ENCODE results near the gene SLC1A4. TPM values are rescaled to one million over a fixed set of nuclear protein-coding genes. Genes with fewer than 3 reads are reported as not detected.

The SLC1A4 gene
- total RNA-seq, 3 donors from 2014 or later, result 8.2 to 14.7 (median 8.4) TPM

GRCh38 chr2:64944484-64944883 lies 44.7 kb upstream of the SLC1A4 start:
- DNase-seq (no peak), ATAC-seq (no peak)
- intact Hi-C loops (cut with DNase I, micrococcal nuclease), result no loop called here
- Histone ChIP-seq H3K4me3 (no peak overlapping the region), H3K9me3 (no peaks in the 10 kb centered on the region), H3K4me1 (ENCODE audit: low read depth) (no peaks in the 10 kb centered on the region), H3K36me3 (ENCODE audit: low read depth) (no peaks in the 10 kb centered on the region)
- TF ChIP-seq, protein P1, sequence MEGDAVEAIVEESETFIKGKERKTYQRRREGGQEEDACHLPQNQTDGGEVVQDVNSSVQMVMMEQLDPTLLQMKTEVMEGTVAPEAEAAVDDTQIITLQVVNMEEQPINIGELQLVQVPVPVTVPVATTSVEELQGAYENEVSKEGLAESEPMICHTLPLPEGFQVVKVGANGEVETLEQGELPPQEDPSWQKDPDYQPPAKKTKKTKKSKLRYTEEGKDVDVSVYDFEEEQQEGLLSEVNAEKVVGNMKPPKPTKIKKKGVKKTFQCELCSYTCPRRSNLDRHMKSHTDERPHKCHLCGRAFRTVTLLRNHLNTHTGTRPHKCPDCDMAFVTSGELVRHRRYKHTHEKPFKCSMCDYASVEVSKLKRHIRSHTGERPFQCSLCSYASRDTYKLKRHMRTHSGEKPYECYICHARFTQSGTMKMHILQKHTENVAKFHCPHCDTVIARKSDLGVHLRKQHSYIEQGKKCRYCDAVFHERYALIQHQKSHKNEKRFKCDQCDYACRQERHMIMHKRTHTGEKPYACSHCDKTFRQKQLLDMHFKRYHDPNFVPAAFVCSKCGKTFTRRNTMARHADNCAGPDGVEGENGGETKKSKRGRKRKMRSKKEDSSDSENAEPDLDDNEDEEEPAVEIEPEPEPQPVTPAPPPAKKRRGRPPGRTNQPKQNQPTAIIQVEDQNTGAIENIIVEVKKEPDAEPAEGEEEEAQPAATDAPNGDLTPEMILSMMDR (IDR thresholded peaks at IDR 0.05), result no peak

DNA sequence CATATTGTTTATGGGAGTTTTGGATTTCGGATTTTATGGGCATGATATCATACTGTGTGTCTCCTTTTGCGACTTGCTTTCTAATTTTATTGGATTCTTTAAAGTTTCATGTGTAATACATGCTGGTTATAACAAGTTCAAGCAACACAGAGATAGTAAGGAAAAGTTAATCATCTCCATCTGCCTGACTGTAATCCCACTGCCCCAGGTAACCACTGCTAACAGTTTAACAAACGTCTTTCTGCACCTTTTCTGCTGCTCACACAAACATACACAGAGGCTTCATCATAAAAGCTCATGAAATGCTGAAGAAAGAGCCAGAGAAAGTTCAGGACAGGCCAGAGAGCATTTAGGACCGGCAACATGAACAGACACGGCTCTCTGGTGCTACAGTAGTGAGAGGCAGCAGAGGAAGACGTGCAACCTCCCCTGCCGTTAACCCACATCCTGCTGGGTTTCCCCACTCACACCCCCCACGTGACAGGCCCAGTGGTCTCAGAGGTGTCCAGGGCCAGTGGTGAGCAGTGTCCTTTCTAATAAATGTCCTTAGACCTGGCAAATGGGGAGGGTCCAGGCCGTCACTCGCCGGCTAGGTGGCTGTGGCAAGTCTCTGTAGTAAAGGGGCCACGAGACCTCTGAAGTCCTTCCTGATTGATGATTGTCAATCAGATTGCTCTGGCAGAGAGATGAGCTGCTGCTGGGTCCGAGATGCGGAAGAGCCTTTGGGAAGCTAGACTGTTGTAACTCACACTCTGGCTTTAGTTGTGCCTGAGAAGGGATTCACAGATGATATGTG lies 43.0 kb upstream of the SLC1A4 start:
- peak; percentile 63 to 80 (median 66) for DNase-seq
- no peaks in the 10 kb centered on the region for H3K36me3 ChIP-seq (ENCODE audit: low read depth)
- intact Hi-C loops (cut with DNase I, micrococcal nuclease), result no loop called here
- no peaks in the 10 kb centered on the region for H3K4me1 ChIP-seq (ENCODE audit: low read depth)
- no peaks in the 10 kb centered on the region for H3K9me3 ChIP-seq
- peak; percentile 88 for ATAC-seq
- TF ChIP-seq, protein P1 (IDR thresholded peaks at IDR 0.05), result no peak
- no peak overlapping the region for H3K4me3 ChIP-seq

DNA sequence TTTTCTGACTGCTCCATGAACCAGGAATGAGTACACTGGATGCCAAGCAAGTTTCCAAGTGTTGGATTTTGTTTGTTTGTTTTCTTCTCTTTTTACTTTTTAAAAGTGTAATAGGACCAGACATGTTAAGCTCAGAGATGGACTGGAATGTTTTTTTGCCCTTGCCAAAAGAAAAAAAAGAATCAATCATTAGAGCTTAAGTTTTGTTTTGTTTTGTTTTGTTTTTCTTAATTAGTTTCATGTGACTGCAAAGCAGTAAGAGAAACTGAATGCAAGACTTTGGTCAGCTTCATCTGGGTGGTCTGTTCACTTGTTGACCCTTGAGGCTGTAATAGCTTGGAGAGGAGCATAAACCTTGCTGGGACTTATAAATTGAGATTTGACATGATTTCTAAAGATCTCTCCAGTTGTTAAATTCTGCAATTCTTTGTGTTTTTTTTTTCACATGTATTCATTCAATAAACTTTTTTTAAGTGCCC lies 42.4 kb upstream of the SLC1A4 start:
- Histone ChIP-seq H3K4me1 (ENCODE audit: low read depth) (no peaks in the 10 kb centered on the region), H3K4me3 (no peak overlapping the region), H3K36me3 (ENCODE audit: low read depth) (no peaks in the 10 kb centered on the region), H3K9me3 (no peaks in the 10 kb centered on the region)
- DNase-seq (no peak), ATAC-seq (no peak)
- TF ChIP-seq, protein P1 (IDR thresholded peaks at IDR 0.05), result no peak
- intact Hi-C loops (cut with DNase I, micrococcal nuclease), result no loop called here

- intact Hi-C loops (cut with DNase I, micrococcal nuclease), result no loop called here
- TF ChIP-seq, protein P1 (IDR thresholded peaks at IDR 0.05), result no peak
- no peak for ATAC-seq
- Histone ChIP-seq H3K9me3 (no peaks in the 10 kb centered on the region), H3K36me3 (ENCODE audit: low read depth) (no peaks in the 10 kb centered on the region), H3K4me1 (ENCODE audit: low read depth) (no peaks in the 10 kb centered on the region), H3K4me3 (no peak overlapping the region)
- no peak for DNase-seq
Observed at GRCh38 chr2:64947885-64948284, 41.3 kb upstream of the SLC1A4 start.

DNA sequence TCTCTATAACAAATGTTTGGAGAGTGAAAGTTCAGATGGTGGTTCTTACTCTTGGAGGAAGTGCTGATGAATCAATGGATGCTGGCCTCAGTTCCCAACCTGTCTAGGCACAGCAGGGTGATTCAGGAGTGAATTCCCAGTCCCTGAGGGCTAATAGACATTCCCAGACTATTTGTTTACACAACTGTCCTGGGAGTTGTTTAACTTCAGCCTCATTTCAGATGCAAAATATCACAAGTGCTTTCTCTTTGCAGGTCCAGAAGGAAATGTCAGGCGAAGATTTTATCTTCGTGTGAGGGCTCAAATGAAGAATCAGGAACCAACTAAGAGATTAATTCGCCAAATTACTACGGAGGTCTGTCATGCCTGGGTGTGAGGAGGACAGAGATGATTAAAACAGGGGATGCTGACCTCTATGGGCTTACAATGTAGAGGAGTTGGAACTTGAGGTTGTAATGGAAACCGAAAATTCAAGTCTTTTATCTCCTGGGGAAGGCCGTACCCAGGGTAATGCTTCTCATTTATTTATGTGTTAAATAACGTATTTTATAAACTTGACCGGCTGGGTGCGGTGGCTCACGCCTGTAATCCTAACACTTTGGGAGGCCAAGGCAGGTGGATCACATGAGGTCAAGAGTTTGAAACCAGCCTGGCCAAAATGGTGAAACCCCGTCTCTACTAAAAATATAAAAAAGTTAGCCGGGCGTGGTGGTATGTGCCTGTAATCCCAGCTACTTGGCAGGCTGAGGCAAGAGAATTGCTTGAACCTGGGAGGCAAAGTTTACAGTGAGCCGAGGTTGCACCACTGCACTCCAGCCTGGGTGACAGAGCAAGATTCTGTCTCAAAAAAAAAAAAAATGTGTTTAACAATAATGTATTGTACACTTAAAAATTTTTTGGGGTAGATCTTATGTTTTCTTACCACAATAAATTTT lies 38.7 kb upstream of the SLC1A4 start:
- ATAC-seq, result no peak
- no peaks in the 10 kb centered on the region for H3K4me1 ChIP-seq (ENCODE audit: low read depth)
- no peaks in the 10 kb centered on the region for H3K9me3 ChIP-seq
- no peak overlapping the region for H3K4me3 ChIP-seq
- no peaks in the 10 kb centered on the region for H3K36me3 ChIP-seq (ENCODE audit: low read depth)
- intact Hi-C loops (cut with DNase I, micrococcal nuclease), result no loop called here
- TF ChIP-seq, protein P1 (IDR thresholded peaks at IDR 0.05), result no peak
- no peak for DNase-seq

Data from mucosa of descending colon (tissue), 3 donors.